Measurements from ENCODE around the gene CADPS2. TPM values are rescaled to one million over a fixed set of nuclear protein-coding genes. Genes with fewer than 3 reads are reported as not detected.

The CADPS2 gene
- total RNA-seq, 1 donor from 2014 or later: 6.4 TPM

GRCh38 chr7:122695816-122696215 lies 190.4 kb downstream of the CADPS2 start:
- Histone ChIP-seq H2AFZ (ENCODE audit: low read depth, low read length) (no peak overlapping the region), H3K9ac (ENCODE audit: low read length) (no peak overlapping the region), H3K36me3 (ENCODE audit: insufficient read depth, low read length) (no peaks in the 10 kb centered on the region), H3K27me3 (ENCODE audit: insufficient read depth, low read length) (no peaks in the 10 kb centered on the region), H3K27ac (ENCODE audit: low read depth, low read length) (no peak overlapping the region), H3K4me2 (ENCODE audit: low read length) (no peak overlapping the region), H3K4me3 (ENCODE audit: insufficient read depth, low read depth, low read length) (no peak overlapping the region), H3K9me3 (ENCODE audit: insufficient read depth, low read depth, low read length) (no peaks in the 10 kb centered on the region), H3K79me2 (ENCODE audit: insufficient read depth, low read length) (no peaks in the 10 kb centered on the region), H4K20me1 (ENCODE audit: insufficient read depth, low read length) (no peaks in the 10 kb centered on the region), H3K4me1 (ENCODE audit: insufficient read depth, low read length) (no peaks in the 10 kb centered on the region)
- Mint-ChIP-seq H3K9me3 (ENCODE audit: unreplicated experiment) (peaks cover 2% of the 10 kb centered on the region), H3K36me3 (ENCODE audit: low read depth, unreplicated experiment) (peaks cover 2% of the 10 kb centered on the region), H3K4me1 (ENCODE audit: low read depth, unreplicated experiment) (no peaks in the 10 kb centered on the region), H3K27me3 (ENCODE audit: low read depth, unreplicated experiment) (no peaks in the 10 kb centered on the region), H3K27ac (ENCODE audit: unreplicated experiment) (no peak overlapping the region), H3K4me3 (ENCODE audit: unreplicated experiment) (no peak overlapping the region)
- FAIRE-seq: no peak
- TF ChIP-seq EZH2 (IDR thresholded peaks at IDR 0.05; ENCODE audit: insufficient read depth, low read length) (no peak), CTCF (IDR thresholded peaks at IDR 0.05; ENCODE audit: insufficient read depth, low read depth, low read length) (no peak)
- no peak for DNase-seq (ENCODE audit: low read depth)

GRCh38 chr7:122694697-122695096 lies 191.6 kb downstream of the CADPS2 start:
- Histone ChIP-seq H3K4me2 (ENCODE audit: low read length) (no peak overlapping the region), H3K27me3 (ENCODE audit: insufficient read depth, low read length) (no peaks in the 10 kb centered on the region), H3K9me3 (ENCODE audit: insufficient read depth, low read depth, low read length) (no peaks in the 10 kb centered on the region), H4K20me1 (ENCODE audit: insufficient read depth, low read length) (no peaks in the 10 kb centered on the region), H3K27ac (ENCODE audit: low read depth, low read length) (no peak overlapping the region), H3K4me1 (ENCODE audit: insufficient read depth, low read length) (no peaks in the 10 kb centered on the region), H3K36me3 (ENCODE audit: insufficient read depth, low read length) (no peaks in the 10 kb centered on the region), H3K79me2 (ENCODE audit: insufficient read depth, low read length) (no peaks in the 10 kb centered on the region), H3K9ac (ENCODE audit: low read length) (no peak overlapping the region), H2AFZ (ENCODE audit: low read depth, low read length) (no peak overlapping the region), H3K4me3 (ENCODE audit: insufficient read depth, low read depth, low read length) (no peak overlapping the region)
- no peaks in the 10 kb centered on the region for H3K4me1 Mint-ChIP-seq (ENCODE audit: low read depth, unreplicated experiment)
- DNase-seq (ENCODE audit: low read depth) (no peak), FAIRE-seq (no peak)
- H3K27ac Mint-ChIP-seq (ENCODE audit: unreplicated experiment): no peak overlapping the region
- peaks cover 2% of the 10 kb centered on the region for H3K36me3 Mint-ChIP-seq (ENCODE audit: low read depth, unreplicated experiment)
- no peaks in the 10 kb centered on the region for H3K27me3 Mint-ChIP-seq (ENCODE audit: low read depth, unreplicated experiment)
- TF ChIP-seq EZH2 (IDR thresholded peaks at IDR 0.05; ENCODE audit: insufficient read depth, low read length) (no peak), CTCF (IDR thresholded peaks at IDR 0.05; ENCODE audit: insufficient read depth, low read depth, low read length) (no peak)
- H3K9me3 Mint-ChIP-seq (ENCODE audit: unreplicated experiment): peaks cover 2% of the 10 kb centered on the region
- no peak overlapping the region for H3K4me3 Mint-ChIP-seq (ENCODE audit: unreplicated experiment)

- peaks cover 2% of the 10 kb centered on the region for H3K9me3 Mint-ChIP-seq (ENCODE audit: unreplicated experiment)
- FAIRE-seq: no peak
Measured at GRCh38 chr7:122692769-122693309, 193.4 kb downstream of the CADPS2 start.

More at GRCh38 chr7:122692769-122693309, 193.4 kb downstream of the CADPS2 start:
- H3K79me2 ChIP-seq (ENCODE audit: insufficient read depth, low read length): no peaks in the 10 kb centered on the region
- Mint-ChIP-seq H3K4me3 (ENCODE audit: unreplicated experiment) (no peak overlapping the region), H3K4me1 (ENCODE audit: low read depth, unreplicated experiment) (no peaks in the 10 kb centered on the region), H3K36me3 (ENCODE audit: low read depth, unreplicated experiment) (peaks cover 2% of the 10 kb centered on the region), H3K27ac (ENCODE audit: unreplicated experiment) (no peak overlapping the region), H3K27me3 (ENCODE audit: low read depth, unreplicated experiment) (no peaks in the 10 kb centered on the region)
- H4K20me1 ChIP-seq (ENCODE audit: insufficient read depth, low read length): no peaks in the 10 kb centered on the region
- no peak overlapping the region for H3K4me3 ChIP-seq (ENCODE audit: insufficient read depth, low read depth, low read length)
- H3K9me3 ChIP-seq (ENCODE audit: insufficient read depth, low read depth, low read length): no peaks in the 10 kb centered on the region
- no peaks in the 10 kb centered on the region for H3K4me1 ChIP-seq (ENCODE audit: insufficient read depth, low read length)
- H3K9ac ChIP-seq (ENCODE audit: low read length): no peak overlapping the region
- no peak overlapping the region for H3K27ac ChIP-seq (ENCODE audit: low read depth, low read length)
- H3K4me2 ChIP-seq (ENCODE audit: low read length): no peak overlapping the region
- TF ChIP-seq CTCF (IDR thresholded peaks at IDR 0.05; ENCODE audit: insufficient read depth, low read depth, low read length) (no peak), EZH2 (IDR thresholded peaks at IDR 0.05; ENCODE audit: insufficient read depth, low read length) (no peak)
- H3K36me3 ChIP-seq (ENCODE audit: insufficient read depth, low read length): no peaks in the 10 kb centered on the region
- no peak overlapping the region for H2AFZ ChIP-seq (ENCODE audit: low read depth, low read length)
- DNase-seq (ENCODE audit: low read depth): no peak
- H3K27me3 ChIP-seq (ENCODE audit: insufficient read depth, low read length): no peaks in the 10 kb centered on the region
